SKM-1 treated with dmso at 0.1 percent for 144 hours (cell line): ENCODE results near the gene CTDSP2.
"Not testable (repeated sequence)": the region's sequence is repeated elsewhere in the genome, so short reads cannot be mapped to it uniquely, and the experiment has no call there.

Source experiments
- DNase-seq: peaks from one replicate; lab custom pipeline; 2025; ENCODE audit not compliant: unreplicated experiment; lab: John Stamatoyannopoulos, UW

The CTDSP2 gene, protein sequence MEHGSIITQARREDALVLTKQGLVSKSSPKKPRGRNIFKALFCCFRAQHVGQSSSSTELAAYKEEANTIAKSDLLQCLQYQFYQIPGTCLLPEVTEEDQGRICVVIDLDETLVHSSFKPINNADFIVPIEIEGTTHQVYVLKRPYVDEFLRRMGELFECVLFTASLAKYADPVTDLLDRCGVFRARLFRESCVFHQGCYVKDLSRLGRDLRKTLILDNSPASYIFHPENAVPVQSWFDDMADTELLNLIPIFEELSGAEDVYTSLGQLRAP

GRCh38 chr12:57846577-57847319 is at the start of gene CTDSP2:
CTDSP2 (minus strand) TSS chr12:57846729; CDS start chr12:57846435, 294 bp downstream.
- peak; percentile 73 for DNase-seq

GRCh38 chr12:57896115-57896433 is 49.5 kb upstream of the CTDSP2 start:
- DNase-seq = no peak

DNA sequence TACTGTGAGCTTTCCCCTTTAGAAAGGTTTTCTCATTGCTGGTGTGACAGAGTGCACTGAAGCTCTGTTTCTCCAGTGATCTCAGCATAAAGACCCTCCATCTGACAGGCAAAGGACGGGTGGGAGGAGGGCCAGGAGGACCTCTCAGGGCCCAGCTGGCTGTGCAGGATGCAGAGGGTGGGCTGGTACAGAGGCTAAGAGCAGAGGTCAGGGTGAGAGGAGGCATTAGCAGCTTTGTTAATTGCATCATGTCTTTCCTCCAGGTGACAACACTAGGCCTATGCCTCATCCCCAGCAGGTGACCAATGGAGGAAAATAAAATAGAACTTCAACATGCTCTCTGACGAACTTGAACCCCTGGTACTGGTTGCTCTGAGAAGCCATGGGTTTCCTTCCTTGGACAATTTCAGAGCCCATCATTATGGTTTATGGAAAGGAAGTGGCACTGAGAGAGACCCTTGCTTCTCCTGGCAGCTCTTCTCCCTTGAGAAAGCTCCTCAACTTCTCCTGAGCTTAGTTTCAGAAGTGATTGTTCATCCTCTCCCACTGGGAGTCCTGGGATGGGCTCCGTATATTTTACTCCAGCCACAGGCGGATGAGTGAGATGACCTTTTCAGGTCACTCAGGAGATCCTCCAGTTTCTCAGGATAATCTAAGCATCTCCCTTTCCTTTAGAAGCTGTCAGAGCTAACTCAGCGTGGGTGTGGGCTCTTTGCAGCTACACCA is 49.0 kb upstream of the CTDSP2 start:
- DNase-seq = no peak

DNA sequence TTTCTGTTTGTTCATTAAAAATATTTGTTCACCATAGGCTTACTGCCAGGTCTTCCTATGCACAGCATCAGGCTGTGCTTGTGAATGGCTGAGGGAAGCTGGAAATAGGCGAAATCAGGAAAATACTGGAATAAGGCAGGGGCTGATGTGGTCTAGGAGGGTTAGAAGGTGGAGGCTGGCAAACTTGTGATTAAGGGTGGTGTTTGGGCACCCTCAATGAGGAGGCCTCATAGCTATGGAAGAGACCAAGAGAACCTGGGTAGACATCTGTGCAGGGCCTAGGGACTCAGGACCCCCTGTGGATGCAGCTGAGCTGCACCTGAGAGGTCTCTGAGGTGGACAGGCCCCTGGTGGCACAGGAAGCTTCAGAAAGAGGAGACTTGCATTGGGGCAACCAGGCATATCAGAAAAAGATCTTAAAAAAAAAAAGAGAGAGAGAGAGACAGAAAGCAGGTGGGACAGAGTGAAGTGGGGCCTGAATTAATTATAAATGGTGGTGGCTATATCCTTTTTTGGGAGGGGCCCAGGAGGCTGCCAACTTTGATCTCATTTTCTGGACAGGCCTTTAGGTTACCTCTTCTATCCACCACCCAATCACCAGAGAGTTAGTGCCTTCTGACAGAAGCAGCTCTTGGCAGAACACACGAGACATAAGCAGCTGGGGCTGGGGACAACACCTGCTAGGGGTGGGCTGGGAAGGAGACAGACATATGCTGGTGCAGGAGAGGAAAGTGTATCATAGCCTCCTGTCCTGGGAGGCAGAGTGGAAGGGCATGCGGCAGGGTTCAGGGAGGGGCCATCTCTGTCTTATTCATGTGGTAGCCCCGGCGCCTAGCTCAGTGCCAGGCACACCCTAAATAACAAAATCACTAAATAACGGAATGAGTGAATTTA is 48.1 kb upstream of the CTDSP2 start:
- DNase-seq = no peak

- peak; percentile 29 for DNase-seq
Observed at GRCh38 chr12:57893431-57894353, 47.2 kb upstream of the CTDSP2 start.

GRCh38 chr12:57892232-57892972 is 45.9 kb upstream of the CTDSP2 start:
- no peak for DNase-seq

- DNase-seq = no peak
Observed at GRCh38 chr12:57891542-57892228, 45.2 kb upstream of the CTDSP2 start.

- DNase-seq = no peak
Observed at GRCh38 chr12:57890191-57891115, 43.9 kb upstream of the CTDSP2 start.

GRCh38 chr12:57889500-57889989 is 43.0 kb upstream of the CTDSP2 start:
- no peak for DNase-seq

DNA sequence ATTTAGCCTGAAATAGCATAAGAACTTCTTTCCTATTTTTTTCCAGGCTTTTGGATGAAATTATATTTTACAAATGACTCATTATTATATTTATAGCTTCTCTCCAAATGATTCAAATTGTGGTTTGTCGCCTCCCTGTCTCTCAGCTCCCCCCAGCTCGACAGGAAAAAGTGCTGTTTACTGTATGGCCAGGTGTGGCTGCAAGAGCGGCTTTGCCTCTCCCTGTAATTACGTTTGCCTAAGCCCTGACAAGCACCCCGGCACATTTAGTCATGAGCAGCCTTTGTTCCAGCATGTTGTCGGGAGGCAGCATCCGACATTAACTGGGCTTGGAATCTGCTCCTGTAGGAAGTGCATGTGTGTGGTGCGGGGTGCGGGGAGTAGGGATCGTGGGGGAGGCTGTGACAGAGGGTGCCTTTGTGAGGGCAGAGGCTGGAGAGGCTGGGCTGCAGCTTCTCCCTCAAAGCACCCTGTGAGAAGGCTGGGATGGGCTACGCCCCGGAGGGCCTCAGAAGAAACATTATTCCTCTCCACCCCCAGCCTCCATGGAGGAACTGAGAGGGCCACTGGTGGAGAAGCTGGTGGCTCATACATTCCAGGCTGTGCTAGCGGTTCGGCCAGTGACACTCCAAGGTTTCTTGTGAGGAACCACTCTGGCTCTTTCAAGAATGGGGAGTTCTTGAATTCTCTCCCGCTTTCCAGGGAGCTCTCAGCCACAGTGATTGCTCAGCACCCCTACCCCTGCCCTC is 42.1 kb upstream of the CTDSP2 start:
- no peak for DNase-seq

- DNase-seq = no peak
Observed at GRCh38 chr12:57887631-57888408, 41.3 kb upstream of the CTDSP2 start.

DNA sequence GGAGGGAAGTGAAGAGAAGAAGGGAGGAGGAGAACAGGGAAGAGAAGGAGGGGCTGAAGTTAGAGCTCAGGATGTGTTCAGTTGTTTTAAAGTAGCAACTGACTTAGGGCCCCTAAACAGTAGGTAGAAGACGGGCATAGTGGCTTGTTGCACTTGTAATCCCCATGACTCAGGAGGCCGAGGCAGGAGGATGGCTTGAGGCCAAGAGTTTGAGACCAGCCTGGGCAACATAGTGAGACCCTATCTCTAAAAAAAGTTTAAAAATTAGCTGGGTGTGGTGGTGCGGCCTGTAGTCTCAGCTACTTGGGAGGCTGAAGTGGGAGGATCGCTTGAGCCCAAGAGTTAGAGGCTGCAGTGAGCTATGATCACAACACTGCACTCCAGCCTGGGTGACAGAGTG is 40.4 kb upstream of the CTDSP2 start:
- not testable (repeated sequence) for DNase-seq

GRCh38 chr12:57886542-57886941 is 40.0 kb upstream of the CTDSP2 start:
- no peak for DNase-seq

- DNase-seq = no peak
Observed at GRCh38 chr12:57885207-57885606, 38.7 kb upstream of the CTDSP2 start.

- DNase-seq = no peak
Observed at GRCh38 chr12:57883700-57884099, 37.2 kb upstream of the CTDSP2 start.

DNA sequence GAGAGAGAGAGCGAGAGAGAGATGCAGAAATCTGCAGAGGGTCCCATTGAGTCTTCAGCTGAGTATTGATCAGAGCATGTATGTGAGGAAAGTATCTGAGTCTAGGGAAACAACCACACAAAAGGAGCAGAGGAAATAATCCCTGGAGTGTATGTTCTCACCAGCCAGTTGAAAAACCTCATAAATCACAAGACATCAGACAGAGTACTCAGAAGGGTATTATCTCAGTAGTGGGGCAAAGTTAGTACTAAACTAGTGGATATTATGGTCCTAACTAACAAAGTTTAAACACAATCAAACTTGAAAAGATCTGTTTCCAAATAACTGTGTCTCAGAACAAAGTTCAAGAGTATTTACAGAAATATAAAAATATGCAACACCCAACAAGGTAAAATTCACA is 36.5 kb upstream of the CTDSP2 start:
- DNase-seq = no peak
